ENCODE results near the gene MGRN1.

- no peak for TF ChIP-seq POLR2A (IDR thresholded peaks at IDR 0.05)
- TF ChIP-seq, protein P1, sequence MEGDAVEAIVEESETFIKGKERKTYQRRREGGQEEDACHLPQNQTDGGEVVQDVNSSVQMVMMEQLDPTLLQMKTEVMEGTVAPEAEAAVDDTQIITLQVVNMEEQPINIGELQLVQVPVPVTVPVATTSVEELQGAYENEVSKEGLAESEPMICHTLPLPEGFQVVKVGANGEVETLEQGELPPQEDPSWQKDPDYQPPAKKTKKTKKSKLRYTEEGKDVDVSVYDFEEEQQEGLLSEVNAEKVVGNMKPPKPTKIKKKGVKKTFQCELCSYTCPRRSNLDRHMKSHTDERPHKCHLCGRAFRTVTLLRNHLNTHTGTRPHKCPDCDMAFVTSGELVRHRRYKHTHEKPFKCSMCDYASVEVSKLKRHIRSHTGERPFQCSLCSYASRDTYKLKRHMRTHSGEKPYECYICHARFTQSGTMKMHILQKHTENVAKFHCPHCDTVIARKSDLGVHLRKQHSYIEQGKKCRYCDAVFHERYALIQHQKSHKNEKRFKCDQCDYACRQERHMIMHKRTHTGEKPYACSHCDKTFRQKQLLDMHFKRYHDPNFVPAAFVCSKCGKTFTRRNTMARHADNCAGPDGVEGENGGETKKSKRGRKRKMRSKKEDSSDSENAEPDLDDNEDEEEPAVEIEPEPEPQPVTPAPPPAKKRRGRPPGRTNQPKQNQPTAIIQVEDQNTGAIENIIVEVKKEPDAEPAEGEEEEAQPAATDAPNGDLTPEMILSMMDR (IDR thresholded peaks at IDR 0.05), result no peak
Observed at GRCh38 chr16:4610011-4611005, 14.3 kb upstream of the MGRN1 start.
